ENCODE results near the gene CACNA2D4. TPM values are rescaled to one million over a fixed set of nuclear protein-coding genes. Genes with fewer than 3 reads are reported as not detected.

CACNA2D4 gene
- total and polyA plus RNA-seq, 7 donors: 2.8 to 5.8 (median 3.6) TPM

DNA sequence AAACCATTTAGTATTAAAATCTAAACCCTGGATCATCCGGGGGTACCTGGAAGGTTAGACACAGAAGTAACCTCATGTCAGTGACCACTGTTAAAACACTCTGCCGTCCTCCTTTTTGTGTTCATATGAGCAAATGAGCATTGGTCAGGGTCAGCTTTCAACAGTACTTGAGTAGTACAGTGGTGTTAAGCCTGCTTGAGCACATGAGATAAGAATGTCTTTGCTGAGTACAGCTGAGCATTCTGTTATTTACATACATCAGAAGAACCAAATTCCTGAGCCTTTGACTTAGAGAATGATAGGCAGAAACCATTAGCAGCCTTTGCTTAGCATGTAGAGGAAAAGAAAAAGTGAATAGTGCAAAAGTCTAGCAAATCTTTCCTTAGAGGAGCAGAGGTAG is 136.7 kb downstream of the CACNA2D4 start:
- H3K4me1 ChIP-seq: peaks cover 0 to 18% (median 12%) of the 10 kb centered on the region in 4 donors

GRCh38 chr12:1779783-1780182 is 138.7 kb downstream of the CACNA2D4 start:
- TF ChIP-seq CTCF (IDR thresholded peaks at IDR 0.05) (no peak), POLR2AphosphoS5 (IDR thresholded peaks at IDR 0.05) (no peak), EP300 (IDR thresholded peaks at IDR 0.05) (no peak), POLR2A (IDR thresholded peaks at IDR 0.05) (no peak)
- peaks cover 0 to 18% (median 12%) of the 10 kb centered on the region in 4 donors for H3K4me1 ChIP-seq
- no peak for DNase-seq
- no peak overlapping the region for H3K27ac ChIP-seq
- H3K4me3 ChIP-seq: no peak overlapping the region
- no peaks in the 10 kb centered on the region for H3K9me3 ChIP-seq
- WGBS, 2 donors: 59% methylated on average over 1 of the region's 1 CpG
- H3K36me3 ChIP-seq: peaks cover 0 to 14% (median 4%) of the 10 kb centered on the region in 4 donors
- intact Hi-C loops (cut with DNase I): no loop called here
- H3K27me3 ChIP-seq: no peaks in the 10 kb centered on the region

More for the DNA sequence above, 136.7 kb downstream of the CACNA2D4 start:
- H3K36me3 ChIP-seq: peaks cover 0 to 31% (median 6%) of the 10 kb centered on the region in 4 donors
- no peaks in the 10 kb centered on the region for H3K27me3 ChIP-seq
- TF ChIP-seq POLR2AphosphoS5 (IDR thresholded peaks at IDR 0.05) (no peak), EP300 (IDR thresholded peaks at IDR 0.05) (no peak), CTCF (IDR thresholded peaks at IDR 0.05) (no peak), POLR2A (IDR thresholded peaks at IDR 0.05) (no peak)
- intact Hi-C loops (cut with DNase I): no loop called here
- no peak overlapping the region for H3K27ac ChIP-seq
- H3K9me3 ChIP-seq: no peaks in the 10 kb centered on the region
- WGBS, 2 donors: 67 to 78% methylated on average over 2 of the region's 2 CpGs
- DNase-seq: no peak
- no peak overlapping the region for H3K4me3 ChIP-seq

DNA sequence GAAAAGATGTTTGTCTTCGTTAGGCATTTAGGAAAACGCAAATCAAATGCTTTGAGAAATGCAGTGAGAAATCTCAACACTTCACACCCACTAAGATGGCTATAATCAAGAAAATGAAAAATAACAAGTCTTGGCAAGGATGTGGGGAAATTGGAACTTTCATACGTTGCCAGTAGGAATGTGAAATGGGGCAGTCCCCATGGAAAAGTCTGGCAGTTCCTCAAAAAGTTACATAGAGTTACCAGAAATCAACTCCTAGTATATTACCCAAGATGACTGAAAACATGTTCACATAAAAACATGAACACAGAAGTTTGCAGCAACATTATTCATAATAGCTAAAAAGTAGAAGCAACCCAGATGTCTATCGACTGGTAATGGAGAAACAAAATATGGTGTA is 139.5 kb downstream of the CACNA2D4 start:
- Histone ChIP-seq H3K27me3 (no peaks in the 10 kb centered on the region), H3K9me3 (no peaks in the 10 kb centered on the region), H3K4me1 (peaks cover 0 to 21% (median 14%) of the 10 kb centered on the region in 4 donors), H3K4me3 (no peak overlapping the region), H3K36me3 (peaks cover 0 to 9% (median 2%) of the 10 kb centered on the region in 4 donors), H3K27ac (no peak overlapping the region)
- intact Hi-C loops (cut with DNase I): no loop called here
- no peak for TF ChIP-seq EP300 (IDR thresholded peaks at IDR 0.05)
- TF ChIP-seq POLR2AphosphoS5 (IDR thresholded peaks at IDR 0.05): no peak
- no peak for TF ChIP-seq POLR2A (IDR thresholded peaks at IDR 0.05)
- no peak for TF ChIP-seq CTCF (IDR thresholded peaks at IDR 0.05)
- DNase-seq: no peak
- WGBS, 2 donors: 93 to 98% methylated on average over 4 of the region's 4 CpGs

DNA sequence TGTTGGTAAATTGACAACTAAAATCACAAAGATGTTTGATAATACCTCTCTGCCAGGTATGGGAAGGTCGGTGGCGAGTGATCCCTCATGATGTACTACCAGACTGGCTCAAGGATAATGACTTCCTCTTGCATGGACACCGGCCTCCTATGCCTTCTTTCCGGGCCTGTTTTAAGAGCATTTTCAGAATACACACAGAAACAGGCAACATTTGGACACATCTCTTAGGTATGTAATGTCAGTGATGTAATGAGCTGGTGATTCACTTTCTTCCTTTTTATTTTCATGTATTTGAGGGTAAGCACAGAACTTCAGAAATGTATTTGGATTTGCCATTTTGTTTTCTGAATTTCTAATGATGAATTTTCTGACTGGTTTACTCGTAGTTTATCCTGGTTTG is 140.7 kb downstream of the CACNA2D4 start:
- H3K9me3 ChIP-seq: no peaks in the 10 kb centered on the region
- H3K4me1 ChIP-seq: peaks cover 0 to 24% (median 14%) of the 10 kb centered on the region in 4 donors
- DNase-seq: no peak
- H3K27me3 ChIP-seq: no peaks in the 10 kb centered on the region
- H3K36me3 ChIP-seq: peaks cover 0 to 9% (median 0%) of the 10 kb centered on the region in 4 donors
- no peak overlapping the region for H3K27ac ChIP-seq
- 97 to 98% methylated on average over 5 of the region's 5 CpGs for WGBS, 2 donors
- no peak overlapping the region for H3K4me3 ChIP-seq
- TF ChIP-seq POLR2AphosphoS5 (IDR thresholded peaks at IDR 0.05): no peak
- no peak for TF ChIP-seq POLR2A (IDR thresholded peaks at IDR 0.05)
- intact Hi-C loops (cut with DNase I): no loop called here

GRCh38 chr12:1776170-1776921 is 142.1 kb downstream of the CACNA2D4 start:
- DNase-seq: no peak
- intact Hi-C loops (cut with DNase I): no loop called here
- no peaks in the 10 kb centered on the region for H3K9me3 ChIP-seq
- no peak overlapping the region for H3K27ac ChIP-seq
- H3K4me3 ChIP-seq: no peak overlapping the region
- peaks cover 0 to 24% (median 10%) of the 10 kb centered on the region in 4 donors for H3K4me1 ChIP-seq
- WGBS, 2 donors: 92 to 94% methylated on average over 4 of the region's 4 CpGs
- H3K36me3 ChIP-seq: peaks cover 0 to 9% (median 0%) of the 10 kb centered on the region in 4 donors
- TF ChIP-seq EP300 (IDR thresholded peaks at IDR 0.05) (no peak), POLR2AphosphoS5 (IDR thresholded peaks at IDR 0.05) (no peak), CTCF (IDR thresholded peaks at IDR 0.05) (no peak), POLR2A (IDR thresholded peaks at IDR 0.05) (no peak)
- no peaks in the 10 kb centered on the region for H3K27me3 ChIP-seq

Measured in sigmoid colon (tissue), 7 donors.